IMR-90 (cell line): Measurements from ENCODE around the gene ARL5C. TPM values are rescaled to one million over a fixed set of nuclear protein-coding genes. Genes with fewer than 3 reads are reported as not detected.

Experiments used
- ATAC-seq: fragments of 200-7000 bp; cut with Tn5 transposase; 2 replicates; pipeline ENCODE4 v1.9.1; 2020; ENCODE audit warnings: low read depth, mild to moderate bottlenecking, moderate library complexity
- BruUV-seq: library from RNA; stranded (reverse); fragments of 400-500 nt; replicated peaks from 2 replicates; lab custom pipeline; 2021; lab: Mats Ljungman, UMichigan
- CTCF ChIA-PET: fragments of 300-600 bp; formaldehyde crosslinking; extraction: SDS; loops from one replicate; lab custom pipeline; 2021; ENCODE audit warnings: antibody characterized with exemption; lab: Yijun Ruan, JAX
- POLR2A ChIA-PET: fragments of 300-600 bp; sonication (Branson Sonifier 250); formaldehyde crosslinking; loops from one replicate; lab custom pipeline; 2022; ENCODE audit warnings: antibody characterized with exemption; ENCODE audit not compliant: unreplicated experiment; lab: Charles Lee
- DNase-seq: peaks from one replicate; pipeline ENCODE4 v3.0.0; 2013
- H2AFZ ChIP-seq: replicated peaks from 2 replicates; pipeline ENCODE3; 2013; ENCODE audit warnings: low read length, mild to moderate bottlenecking; ENCODE audit not compliant: poor library complexity
- H2AK5ac ChIP-seq: 2 replicates; pipeline ENCODE4 v1.6.1; 2013; ENCODE audit warnings: low read depth, low read length, inconsistent platforms
- H2AK9ac ChIP-seq: replicated peaks from 2 replicates; pipeline ENCODE3; 2013; ENCODE audit warnings: mild to moderate bottlenecking, low read depth, low read length, moderate library complexity; ENCODE audit not compliant: poor library complexity
- H2BK120ac ChIP-seq: 2 replicates; pipeline ENCODE4 v1.6.1; 2013; ENCODE audit warnings: low read depth, low read length, inconsistent platforms
- H2BK15ac ChIP-seq: 3 replicates; pipeline ENCODE4 v1.6.1; 2013; ENCODE audit warnings: low read depth, low read length, inconsistent platforms
- H2BK20ac ChIP-seq: 2 replicates; pipeline ENCODE4 v1.6.1; 2013; ENCODE audit warnings: low read depth, mild to moderate bottlenecking, inconsistent platforms, low read length, moderate library complexity
- H2BK5ac ChIP-seq: 2 replicates; pipeline ENCODE4 v1.6.1; 2013; ENCODE audit warnings: mild to moderate bottlenecking, low read depth, low read length, inconsistent platforms; ENCODE audit not compliant: poor library complexity, severe bottlenecking
- H3K14ac ChIP-seq: replicated peaks from 2 replicates; pipeline ENCODE4 v1.6.1; 2013; ENCODE audit warnings: low read depth, low read length, inconsistent platforms
- H3K18ac ChIP-seq: 2 replicates; pipeline ENCODE4 v1.6.1; 2013; ENCODE audit warnings: low read depth, low read length, control low read depth
- H3K23ac ChIP-seq: 2 replicates; pipeline ENCODE4 v1.6.1; 2013; ENCODE audit warnings: low read depth, low read length, inconsistent platforms
- H3K27ac ChIP-seq: 2 replicates; pipeline ENCODE4 v1.5.1; 2013; ENCODE audit warnings: mild to moderate bottlenecking, control low read depth, low read length; ENCODE audit not compliant: insufficient read depth
- H3K27me3 ChIP-seq: 2 replicates; pipeline ENCODE4 v1.6.1; 2013; ENCODE audit warnings: low read length; ENCODE audit not compliant: control insufficient read depth, insufficient read depth
- H3K36me3 ChIP-seq: 2 replicates; pipeline ENCODE4 v1.6.1; 2013; ENCODE audit warnings: low read length, mixed read lengths; ENCODE audit not compliant: control insufficient read depth, insufficient read depth
- H3K4ac ChIP-seq: 2 replicates; pipeline ENCODE4 v1.6.1; 2013; ENCODE audit warnings: low read depth, low read length, inconsistent platforms
- H3K4me1 ChIP-seq: 2 replicates; pipeline ENCODE4 v1.6.1; 2013; ENCODE audit warnings: low read length, mixed read lengths; ENCODE audit not compliant: control insufficient read depth, insufficient read depth
- H3K4me2 ChIP-seq: 2 replicates; pipeline ENCODE4 v1.6.1; 2013; ENCODE audit warnings: low read depth, mild to moderate bottlenecking, control low read depth, low read length, moderate library complexity
- H3K4me3 ChIP-seq: 2 replicates; pipeline ENCODE4 v1.5.1; 2013; ENCODE audit warnings: low read depth, mild to moderate bottlenecking, control low read depth, low read length, moderate library complexity; ENCODE audit not compliant: insufficient read depth
- H3K56ac ChIP-seq: 2 replicates; pipeline ENCODE4 v1.6.1; 2013; ENCODE audit warnings: low read length, inconsistent platforms; ENCODE audit not compliant: insufficient read depth; ENCODE audit errors: extremely low read depth
- H3K79me1 ChIP-seq, 2 experiments: 2 replicates each; pipeline ENCODE4 v1.6.1; 2013; ENCODE audit warnings: low read length in 2 of 2, inconsistent platforms in 1 of 2, low read depth in 1 of 2
- H3K9ac ChIP-seq: 2 replicates; pipeline ENCODE4 v1.6.1; 2013; ENCODE audit warnings: low read depth, low read length, control low read depth
- H3K9me1 ChIP-seq: 2 replicates; pipeline ENCODE4 v1.6.1; 2013; ENCODE audit warnings: low read length, inconsistent platforms; ENCODE audit not compliant: insufficient read depth
- H3K9me3 ChIP-seq: 2 replicates; pipeline ENCODE4 v1.6.1; 2013; ENCODE audit warnings: low read length; ENCODE audit not compliant: control insufficient read depth, insufficient read depth
- H4K20me1 ChIP-seq: 2 replicates; pipeline ENCODE4 v1.6.1; 2013; ENCODE audit warnings: low read length, inconsistent platforms; ENCODE audit not compliant: insufficient read depth
- H4K5ac ChIP-seq: 2 replicates; pipeline ENCODE4 v1.6.1; 2013; ENCODE audit warnings: mild to moderate bottlenecking, low read depth, low read length, control low read depth
- H4K8ac ChIP-seq, 2 experiments: 2 replicates each; pipeline ENCODE4 v1.6.1; 2013; ENCODE audit warnings: low read depth in 2 of 2, low read length in 2 of 2, control low read depth in 1 of 2, inconsistent platforms in 1 of 2
- H4K91ac ChIP-seq: 2 replicates; pipeline ENCODE4 v1.6.1; 2013; ENCODE audit warnings: low read depth, low read length, inconsistent platforms; ENCODE audit not compliant: insufficient read depth
- BHLHE40 ChIP-seq: fragments of 150-350 bp; IDR thresholded peaks from 2 replicates; pipeline ENCODE4 v1.6.1; 2016; ENCODE audit warnings: mild to moderate bottlenecking, low read depth, low read length
- MAFK ChIP-seq: IDR thresholded peaks from 2 replicates; pipeline ENCODE4 v1.6.1; 2012; ENCODE audit warnings: low read depth, low read length, improper control_type of control experiment
- SMC3 ChIP-seq: fragments of 150-350 bp; IDR thresholded peaks from 2 replicates; pipeline ENCODE4 v1.6.1; 2016; ENCODE audit warnings: low read depth, mild to moderate bottlenecking, antibody characterized with exemption, low read length, moderate library complexity
- WGBS, 2 experiments: methylation state at CpG; one replicate each; pipeline versions ENCODE4 v1.1.5 to v1.1.7; 2013; ENCODE audit warnings: missing lambda C conversion rate in 2 of 2; ENCODE audit not compliant: insufficient read length in 1 of 2; ENCODE audit errors: extremely low coverage in 2 of 2; 5-methylcytosine and 5-hydroxymethylcytosine counted together
- dilution Hi-C: fragments of 300-500 bp; cut with HindIII; formaldehyde crosslinking; loops from one replicate; pipeline ENCODE4 v1.14.3; 2018; ENCODE audit warnings: low sequenced_read_pairs; ENCODE audit not compliant: unreplicated experiment
- in situ Hi-C: fragments of 300-500 bp; cut with MboI; formaldehyde crosslinking; loops from 3 replicates; pipeline ENCODE4 v1.14.3; 2019; ENCODE audit warnings: low sequenced_read_pairs, inconsistent platforms, mixed read lengths
- intact Hi-C: fragments of 100-400 bp; cut with micrococcal nuclease; formaldehyde crosslinking; loops from 2 replicates; pipeline ENCODE4 v1.10.0; 2022
- polyA plus RNA-seq, 3 experiments: library from polyadenylated mRNA; depleted of rRNA; stranded (reverse); fragments of >200 nt; gene quantifications; 2 replicates each; pipeline ENCODE4 v1.2.3, GENCODE V29; 2012; ENCODE audit warnings: low replicate concordance in 1 of 3
- total RNA-seq: library from RNA; depleted of rRNA; stranded (reverse); fragments of >200 nt; gene quantifications from 2 replicates; pipeline ENCODE4 v1.2.3, GENCODE V29; 2012

Gene ARL5C
- total and polyA plus RNA-seq, 2 of the 4 experiments (the other 2 are of a cell fraction), result not detected

- no CpG with 5 or more reads among the region's 2 CpGs for WGBS, 2 experiments
- BruUV-seq, result no TSS peak
- CTCF ChIA-PET, result no interaction called here
Measured at GRCh38 chr17:39125143-39125875, 40.7 kb downstream of the ARL5C start.

More at GRCh38 chr17:39125143-39125875, 40.7 kb downstream of the ARL5C start:
- Histone ChIP-seq H3K27ac (no peak overlapping the region), H2BK5ac (no peak overlapping the region), H3K36me3 (no peaks in the 10 kb centered on the region), H4K5ac (no peak overlapping the region), H3K9me3 (no peaks in the 10 kb centered on the region), H3K4ac (no peak overlapping the region), H3K4me3 (no peak overlapping the region), H4K20me1 (no peaks in the 10 kb centered on the region), H2AK5ac (no peak overlapping the region), H2BK20ac (no peak overlapping the region), H4K8ac (no peak overlapping the region), H3K9me1 (0 out of 2 replicates have a peak, but pooled peaks cover 3% of the 10 kb centered on the region), H2AFZ (no peak overlapping the region), H3K4me1 (no peaks in the 10 kb centered on the region), H4K91ac (no peak overlapping the region), H3K56ac (no peak overlapping the region), H2BK120ac (no peak overlapping the region), H3K9ac (no peak overlapping the region), H3K27me3 (peaks cover 2% of the 10 kb centered on the region; the same call in 1 of the 2 replicates), H3K79me1 (no peaks in the 10 kb centered on the region), H3K18ac (no peak overlapping the region), H3K4me2 (no peak overlapping the region), H2AK9ac (no peak overlapping the region), H3K14ac (no peak overlapping the region), H2BK15ac (no peak overlapping the region), H3K23ac (no peak overlapping the region)
- POLR2A ChIA-PET, result no interaction called here
- dilution Hi-C loops (no loop called here), intact Hi-C loops (no loop called here), in situ Hi-C loops (no loop called here)
- DNase-seq (no peak), ATAC-seq (no peak)
- TF ChIP-seq BHLHE40 (no peak), MAFK (peak; percentile 93), SMC3 (no peak)
